Heart left ventricle (tissue), 16 donors: Measurements from ENCODE around the gene RUNX1. TPM values are rescaled to one million over a fixed set of nuclear protein-coding genes. Genes with fewer than 3 reads are reported as not detected.

Experiments used
- ATAC-seq, 4 donors: fragments of 200-7000 bp; cut with Tn5 transposase; one replicate each; pipeline ENCODE4 v1.9.1; 2020 to 2022; ENCODE audit warnings: moderate library complexity in 4 of 4, mild to moderate bottlenecking in 3 of 4, moderate number of reproducible peaks in 1 of 4
- DNase-seq, 5 donors: peaks; one replicate each; pipeline ENCODE4 v3.0.0-alpha.2; 2020
- H3K27ac ChIP-seq, 12 donors: fragments of 200-600 bp; sonication (generic) in 4 of 12; one replicate each; pipeline versions ENCODE4 v1.5.0 to v1.8.0; 2016 to 2022; ENCODE audit warnings: mild to moderate bottlenecking in 2 of 12
- H3K27me3 ChIP-seq, 9 donors: fragments of 200-600 bp; sonication (generic) in 2 of 9; one replicate each; pipeline versions ENCODE4 v1.5.1 to v1.8.0; 2016 to 2022; ENCODE audit warnings: mild to moderate bottlenecking in 3 of 9
- H3K36me3 ChIP-seq, 9 donors: fragments of 200-600 bp; sonication (generic) in 2 of 9; one replicate each; pipeline versions ENCODE4 v1.5.0 to v1.8.0; 2018 to 2022; ENCODE audit warnings: mild to moderate bottlenecking in 2 of 9
- H3K4me1 ChIP-seq, 12 donors: fragments of 200-600 bp; sonication (generic) in 4 of 12; one replicate each; pipeline versions ENCODE4 v1.5.0 to v1.8.0; 2016 to 2022; ENCODE audit warnings: mild to moderate bottlenecking in 3 of 12
- H3K4me3 ChIP-seq, 12 donors: fragments of 200-600 bp; sonication (generic) in 4 of 12; one replicate each; pipeline versions ENCODE4 v1.5.0 to v1.8.0; 2017 to 2022; ENCODE audit warnings: mild to moderate bottlenecking in 9 of 12, moderate library complexity in 4 of 12
- H3K9me3 ChIP-seq, 12 donors: fragments of 200-600 bp; sonication (generic) in 4 of 12; one replicate each; pipeline versions ENCODE4 v1.5.0 to v1.8.0; 2016 to 2022; ENCODE audit warnings: mild to moderate bottlenecking in 1 of 12
- CTCF ChIP-seq, 12 donors: fragments of 200-600 bp; sonication (generic) in 4 of 12; IDR thresholded peaks; one replicate each; pipeline versions ENCODE4 v1.5.0 to v1.8.0; 2018 to 2022; ENCODE audit warnings: antibody characterized with exemption in 12 of 12, mild to moderate bottlenecking in 5 of 12
- POLR2A ChIP-seq, 2 donors: fragments of 450-650 bp; IDR thresholded peaks; one replicate each; pipeline ENCODE4 v1.6.1; 2017; ENCODE audit warnings: antibody characterized with exemption in 2 of 2, mild to moderate bottlenecking in 2 of 2, moderate library complexity in 2 of 2
- WGBS, 4 donors: extraction: QIAGEN DNeasy Blood & Tissue Kit in 2 of 4; methylation state at CpG; one replicate each; pipeline versions ENCODE4 v1.1.5 to v1.1.7; 2013 to 2018; 5-methylcytosine and 5-hydroxymethylcytosine counted together
- intact Hi-C, 10 donors: fragments of 100-400 bp; cut with DNase I; formaldehyde crosslinking; loops; one replicate each; pipeline versions ENCODE4 v1.11.1 to v1.14.2; 2022
- polyA plus RNA-seq, 2 donors: library from polyadenylated mRNA; stranded (reverse); fragments of 200-250 nt; gene quantifications; one replicate each; pipeline ENCODE4 v1.2.3, GENCODE V29; 2013
- total RNA-seq, 9 donors: library from RNA; depleted of rRNA in 2 of 9; stranded (reverse); fragments of >200 nt in 2 of 9; fragmentation: NEBNext Ultra II Directional in 3 of 9; extraction: Animal tissue kit (Norgen Biotek cat#: 25700) in 3 of 9; gene quantifications; one replicate each; pipeline versions ENCODE4 v1.1.0 to v1.2.4, GENCODE V29; 2016 to 2023
- donor health status: ischemic (EF 13 %, LVEDD 7.1; RV severe dilation, severe dysfunction).
- donor health status: healthy with polysubstance abuse.
- donor health status: DM: no; HTN: yes; CAD: no.
- donor health status: DM: no; HTN: no; CAD: no.
- donor health status: ischemic (EF 25% LVEDD 6.9; RV normal size, moderate dysfunction).
- donor health status: ischemic (EF 25% LVEDD 5.7; RV mildly dilated, moderate dysfunction).
- donor health status: healthy.
- donor health status: DM: yes; HTN: yes; CAD: no.
- donor health status: ischemic (EF 35%, LVEDD 5.7; RV mildly dilated, moderate dysfunction).
- donor health status: nonischemic (EF 11% LVEDD 7.7; RV severe dilation, severe dysfunction).
- donor health status: DM: yes; HTN: yes; CAD: no.
- donor health status: PGD.
- donor health status: ischemic (EF 29% LVEDD 5.4; RV normal size, mild dysfunction).
- donor health status: nonischemic (EF 23%, LVEDD 6.1; RV moderate dilation, normal function).

Gene RUNX1
- total and polyA plus RNA-seq, 11 donors, result 0.61 to 54.5 (median 4.1) TPM

- peaks cover 25 to 83% (median 63%) of the 10 kb centered on the region in 9 donors for H3K27me3 ChIP-seq
- intact Hi-C loops, result loop anchor here in 6 of 10 donors (5.0 to 10.0 kb wide), 12 partner anchors 140 to 1058 kb away; partner anchors contain the start of gene RUNX1 (in 1 of the 6)
- H3K27ac ChIP-seq, result peak overlapping the region in 10 of 12 donors; percentile 31 to 98 (median 78)
- WGBS, 4 donors, result 1 to 5% (median 3%) methylated on average over 6 to 15 of the region's 15 CpGs
- peaks cover 0 to 52% (median 15%) of the 10 kb centered on the region in 12 donors for H3K4me1 ChIP-seq
- no peak for TF ChIP-seq POLR2A (IDR thresholded peaks at IDR 0.05)
- TF ChIP-seq CTCF (IDR thresholded peaks at IDR 0.05), result no peak
- peaks cover 0 to 25% (median 0%) of the 10 kb centered on the region in 9 donors for H3K36me3 ChIP-seq
- DNase-seq (no peak), ATAC-seq (no peak)
- no peaks in the 10 kb centered on the region for H3K9me3 ChIP-seq
- peak overlapping the region; percentile 9 to 84 (median 66) for H3K4me3 ChIP-seq
Observed at GRCh38 chr21:34887105-34887442, 162.0 kb downstream of the RUNX1 start.

- peak overlapping the region in 11 of 12 donors; percentile 2 to 98 (median 63) for H3K27ac ChIP-seq
- ATAC-seq (no peak), DNase-seq (peak in 3 of 5 donors; percentile 21 to 68 (median 36))
- peak overlapping the region; percentile 9 to 84 (median 66) for H3K4me3 ChIP-seq
- H3K9me3 ChIP-seq, result no peaks in the 10 kb centered on the region
- H3K27me3 ChIP-seq, result peaks cover 24 to 77% (median 57%) of the 10 kb centered on the region in 9 donors
- 2 to 4% (median 3%) methylated on average over 29 to 56 of the region's 56 CpGs for WGBS, 4 donors
- H3K4me1 ChIP-seq, result peaks cover 0 to 52% (median 15%) of the 10 kb centered on the region in 12 donors
- intact Hi-C loops, result loop anchor here in 6 of 10 donors (5.0 to 10.0 kb wide), 12 partner anchors 139 to 1058 kb away; partner anchors contain the start of gene RUNX1 (in 1 of the 6)
- TF ChIP-seq POLR2A (IDR thresholded peaks at IDR 0.05) (no peak), CTCF (IDR thresholded peaks at IDR 0.05) (no peak)
- H3K36me3 ChIP-seq, result peaks cover 0 to 32% (median 0%) of the 10 kb centered on the region in 9 donors
Observed at GRCh38 chr21:34886240-34887104, 162.6 kb downstream of the RUNX1 start.

GRCh38 chr21:34885626-34886239 lies 163.4 kb downstream of the RUNX1 start:
- ATAC-seq (no peak), DNase-seq (peak in 1 of 5 donors; percentile 17)
- Histone ChIP-seq H3K4me3 (peak overlapping the region; percentile 9 to 84 (median 66)), H3K27ac (peak overlapping the region in 9 of 12 donors; percentile 2 to 98 (median 77)), H3K27me3 (peaks cover 18 to 70% (median 51%) of the 10 kb centered on the region in 9 donors), H3K9me3 (no peaks in the 10 kb centered on the region), H3K4me1 (peaks cover 0 to 49% (median 15%) of the 10 kb centered on the region in 12 donors), H3K36me3 (peaks cover 0 to 39% (median 0%) of the 10 kb centered on the region in 9 donors)
- 9 to 15% (median 11%) methylated on average over 24 of the region's 24 CpGs for WGBS, 4 donors
- no peak for TF ChIP-seq CTCF (IDR thresholded peaks at IDR 0.05)
- no peak for TF ChIP-seq POLR2A (IDR thresholded peaks at IDR 0.05)
- intact Hi-C loops, result loop anchor here in 6 of 10 donors (5.0 to 10.0 kb wide), 12 partner anchors 138 to 1059 kb away; partner anchors contain the start of gene RUNX1 (in 1 of the 6)
